Stimulated activated CD8-positive, alpha-beta memory T cell treated with anti-CD3 and anti-CD28 coated beads, Interleukin-7, amount 100 ng/mL, for 4 hours (primary cell): ENCODE data around the gene PPP1R37.

Experiments
- DNase-seq, 2 donors: peaks; one replicate each; pipeline ENCODE4 v3.0.0-alpha.2; 2020; ENCODE audit warnings: low read depth in 2 of 2

PPP1R37 gene

DNA sequence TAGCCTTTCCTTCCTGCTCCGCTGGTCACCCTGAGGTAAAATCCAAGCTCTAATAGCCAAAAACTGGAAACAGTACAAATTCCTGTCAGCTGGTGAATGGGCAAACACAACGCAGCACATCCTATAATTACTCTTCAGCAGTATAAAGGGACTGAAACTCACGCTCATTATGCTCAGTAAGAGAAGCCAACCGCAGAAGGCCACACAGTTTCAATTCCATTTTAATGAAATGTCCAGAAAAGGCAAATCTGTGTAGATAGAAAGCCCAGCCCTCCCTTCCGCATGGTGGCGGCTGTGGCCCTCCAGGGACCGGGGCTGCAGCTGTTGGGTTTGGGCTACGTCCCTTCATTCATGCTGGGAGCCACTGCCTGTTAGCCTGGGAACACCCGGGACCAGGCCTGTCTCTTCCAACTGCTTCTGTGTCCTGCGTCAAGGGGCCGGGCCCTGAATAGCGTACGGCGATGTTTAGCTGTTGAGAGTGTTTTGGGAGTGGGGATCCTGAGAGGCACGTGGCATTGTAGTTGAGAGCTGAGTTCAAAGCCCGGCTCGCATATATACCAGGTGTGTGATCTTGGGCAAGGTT lies 44.3 kb downstream of the PPP1R37 start:
- no peak for DNase-seq

- DNase-seq: no peak
Measured at GRCh38 chr19:45138303-45138751, 45.3 kb downstream of the PPP1R37 start.

DNA sequence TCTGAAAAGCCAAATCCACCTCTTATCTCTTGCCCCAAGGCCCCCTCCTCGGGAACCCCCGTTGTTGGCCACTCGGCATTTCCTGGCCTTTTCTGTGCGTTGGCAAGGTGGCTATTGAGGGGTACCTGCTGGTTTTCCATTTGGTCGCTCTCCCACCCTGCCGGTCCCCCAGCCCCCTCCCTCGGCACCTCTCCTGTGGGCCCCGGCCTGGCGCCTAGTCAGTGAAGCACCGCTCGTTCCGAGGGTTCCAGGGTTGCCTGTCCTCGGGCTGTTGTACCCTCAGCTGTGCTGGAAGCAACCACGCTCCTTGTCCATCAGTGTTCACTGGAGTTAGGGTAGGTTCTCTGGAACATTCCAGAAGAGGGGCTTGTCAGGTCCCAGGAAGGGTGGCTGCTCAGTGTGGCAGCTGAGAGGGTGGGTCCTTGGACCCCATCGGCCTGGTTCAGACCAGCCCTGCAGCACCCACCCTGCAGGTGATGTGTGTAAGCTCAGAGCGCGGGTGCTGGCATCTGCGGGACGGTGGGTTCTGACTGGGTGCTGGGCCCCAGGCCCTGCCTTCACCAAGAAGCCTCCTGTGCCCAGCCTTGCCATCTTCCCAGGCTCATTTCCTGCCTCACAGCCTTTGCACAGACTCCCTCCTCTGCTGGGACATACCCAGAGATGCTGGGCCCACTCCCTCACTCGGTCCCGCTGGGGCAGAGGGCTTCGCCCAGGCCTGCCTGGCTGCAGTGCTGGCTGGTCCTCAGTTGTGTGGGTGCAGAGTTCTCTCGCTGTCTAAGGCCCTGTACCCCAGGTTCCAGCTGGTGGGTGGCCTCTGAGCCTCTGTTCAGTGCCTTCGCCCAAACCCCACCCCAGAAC lies 46.5 kb downstream of the PPP1R37 start:
- no peak for DNase-seq

DNA sequence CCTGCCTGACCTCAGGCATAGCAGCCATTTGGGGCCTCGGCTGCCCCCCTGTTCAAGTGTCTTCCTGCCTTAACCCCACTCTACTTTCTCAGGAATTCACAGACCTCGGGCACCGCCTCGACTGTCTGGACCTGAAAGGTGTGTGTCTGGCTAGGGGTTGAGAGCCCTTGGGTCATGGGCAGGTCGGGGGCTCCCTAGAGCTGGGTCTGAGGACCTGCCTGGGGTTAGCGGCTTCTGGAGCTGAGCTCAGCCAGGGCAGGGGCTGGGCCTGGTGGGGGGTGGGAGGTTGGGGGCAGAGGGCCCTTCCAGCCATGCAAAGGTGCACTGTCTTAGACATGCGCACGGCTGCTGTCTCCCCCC lies 47.1 kb downstream of the PPP1R37 start:
- DNase-seq: no peak

- no peak for DNase-seq
Measured at GRCh38 chr19:45140533-45140932, 47.6 kb downstream of the PPP1R37 start.

GRCh38 chr19:45141203-45141900 lies 48.4 kb downstream of the PPP1R37 start:
- DNase-seq: no peak

DNA sequence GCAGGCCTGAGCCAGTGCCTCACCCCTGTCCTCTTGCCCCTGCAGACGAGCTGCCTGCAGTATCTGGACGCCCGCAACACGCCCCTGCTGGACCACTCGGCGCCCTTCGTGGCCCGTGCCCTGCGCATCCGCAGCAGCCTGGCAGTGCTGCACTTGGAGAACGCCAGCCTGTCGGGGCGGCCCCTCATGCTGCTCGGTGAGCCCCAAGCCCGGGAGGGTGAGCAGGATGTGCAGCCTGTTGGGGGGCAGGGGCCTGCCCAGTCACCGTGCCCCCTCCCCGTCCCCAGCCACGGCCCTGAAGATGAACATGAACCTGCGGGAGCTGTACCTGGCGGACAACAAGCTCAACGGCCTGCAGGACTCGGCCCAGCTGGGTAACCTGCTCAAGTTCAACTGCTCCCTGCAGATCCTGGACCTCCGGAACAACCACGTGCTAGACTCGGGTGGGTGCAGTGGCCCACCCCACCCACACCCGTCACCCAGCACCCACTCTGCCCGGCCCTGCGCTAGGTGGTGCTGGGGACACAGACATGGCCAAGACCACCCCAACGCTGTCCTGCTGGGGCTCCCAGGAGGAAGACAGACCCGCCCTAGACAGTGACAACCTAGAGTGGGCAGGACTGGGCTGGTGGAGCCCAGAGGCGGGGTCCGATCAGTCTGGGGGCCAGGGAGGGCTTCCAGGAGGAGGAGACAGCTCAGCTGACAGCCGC lies 49.2 kb downstream of the PPP1R37 start:
- no peak for DNase-seq

DNA sequence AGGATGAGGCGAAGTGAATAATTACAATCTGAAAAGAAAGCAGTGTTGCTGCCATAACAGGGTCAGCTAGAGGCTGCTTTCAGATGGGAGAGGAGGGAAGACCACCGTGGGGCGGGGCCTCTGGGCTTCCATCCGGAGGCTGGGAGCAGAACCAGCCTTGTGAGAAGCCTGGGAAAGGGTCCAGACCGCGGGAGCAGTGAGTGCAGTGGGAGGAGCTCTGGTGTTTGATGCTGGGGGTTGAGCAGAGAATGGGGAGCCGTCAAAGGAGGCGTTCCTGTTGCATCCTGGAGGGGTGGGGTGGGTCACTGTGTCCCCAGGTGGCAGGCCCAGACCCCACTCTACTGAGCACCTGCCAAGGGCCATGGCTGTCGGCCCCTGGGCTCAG lies 49.7 kb downstream of the PPP1R37 start:
- DNase-seq: no peak

DNA sequence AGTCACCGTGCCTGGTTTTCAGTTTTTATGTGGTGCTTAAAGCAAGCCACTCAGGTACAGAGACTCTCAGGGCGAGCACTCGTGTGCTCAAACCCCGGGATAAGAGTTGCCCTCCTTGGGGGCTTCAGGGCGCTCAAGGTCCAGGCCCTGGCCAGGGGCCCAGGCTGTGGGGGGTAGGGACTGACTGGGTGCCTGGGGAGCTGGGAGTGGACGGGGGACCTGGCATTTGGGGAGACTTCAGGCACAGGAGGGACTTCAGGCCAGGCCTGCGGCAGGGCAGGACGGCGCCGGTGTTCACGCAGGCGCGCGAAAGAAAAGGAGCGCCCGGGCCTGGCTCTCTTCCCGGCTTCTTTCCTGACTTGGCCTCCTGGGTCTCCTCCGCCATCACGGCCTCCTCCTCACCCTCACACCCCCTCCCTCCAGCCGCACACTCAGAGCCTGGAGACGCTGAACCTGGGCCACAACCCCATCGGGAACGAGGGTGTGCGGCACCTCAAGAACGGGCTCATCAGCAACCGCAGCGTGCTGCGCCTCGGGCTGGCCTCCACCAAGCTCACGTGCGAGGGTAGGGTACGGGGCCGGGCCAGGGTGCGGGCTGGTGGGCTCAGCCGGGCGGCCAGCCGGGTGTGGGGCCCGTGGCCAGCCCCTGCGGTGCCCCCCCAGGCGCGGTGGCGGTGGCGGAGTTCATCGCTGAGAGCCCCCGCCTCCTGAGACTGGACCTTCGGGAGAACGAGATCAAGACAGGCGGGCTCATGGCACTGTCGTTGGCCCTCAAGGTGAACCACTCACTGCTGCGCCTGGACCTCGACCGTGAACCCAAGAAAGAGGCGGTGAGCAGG lies 51.7 kb downstream of the PPP1R37 start:
- DNase-seq: no peak

GRCh38 chr19:45145270-45146189 lies 52.6 kb downstream of the PPP1R37 start:
- no peak for DNase-seq

- no peak for DNase-seq
Measured at GRCh38 chr19:45146251-45146650, 53.3 kb downstream of the PPP1R37 start.

DNA sequence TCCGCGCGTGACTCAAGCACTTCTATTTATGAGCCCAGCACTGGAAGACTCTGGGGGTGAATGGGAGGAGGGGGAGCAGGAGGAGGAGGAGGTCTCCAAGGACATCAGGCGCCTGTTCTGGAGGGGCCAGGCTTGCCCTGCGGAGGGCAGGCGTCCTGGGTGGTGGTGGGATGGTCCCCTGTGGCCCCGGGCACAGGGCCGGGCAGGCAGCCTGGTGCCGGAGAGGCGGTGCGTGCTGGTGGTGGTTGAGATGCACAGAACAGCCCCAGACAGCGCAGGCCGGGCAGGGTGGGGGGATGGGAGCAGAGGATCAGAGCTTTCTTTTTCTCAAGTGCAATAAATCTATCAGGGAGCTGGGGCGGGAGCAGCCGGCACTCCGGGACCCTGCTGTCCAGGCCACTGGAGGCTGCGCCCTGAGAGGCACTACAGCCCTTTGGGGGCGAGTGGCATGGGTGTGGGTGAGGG lies 53.8 kb downstream of the PPP1R37 start:
- no peak for DNase-seq

- DNase-seq: no peak
Measured at GRCh38 chr19:45147835-45148676, 55.1 kb downstream of the PPP1R37 start.

DNA sequence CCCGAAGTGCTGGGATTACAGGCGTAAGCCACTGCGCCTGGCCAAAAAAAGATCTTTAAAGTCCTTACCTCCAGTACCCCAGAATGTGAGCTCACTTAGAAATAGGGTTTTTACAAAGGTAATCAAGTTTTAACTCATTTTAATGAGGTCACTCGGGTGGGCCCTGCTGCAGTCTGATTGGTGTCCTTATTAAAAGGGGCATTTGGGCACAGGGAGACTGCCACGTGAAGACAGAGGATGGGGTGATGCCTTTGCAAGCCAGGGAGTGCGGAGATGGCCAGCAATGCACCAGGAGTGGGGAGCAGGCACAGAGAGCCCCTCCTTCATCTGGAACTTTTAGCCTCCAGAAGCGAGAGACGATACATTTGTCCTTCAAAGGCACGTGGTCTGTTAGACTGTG lies 56.1 kb downstream of the PPP1R37 start:
- DNase-seq: no peak

DNA sequence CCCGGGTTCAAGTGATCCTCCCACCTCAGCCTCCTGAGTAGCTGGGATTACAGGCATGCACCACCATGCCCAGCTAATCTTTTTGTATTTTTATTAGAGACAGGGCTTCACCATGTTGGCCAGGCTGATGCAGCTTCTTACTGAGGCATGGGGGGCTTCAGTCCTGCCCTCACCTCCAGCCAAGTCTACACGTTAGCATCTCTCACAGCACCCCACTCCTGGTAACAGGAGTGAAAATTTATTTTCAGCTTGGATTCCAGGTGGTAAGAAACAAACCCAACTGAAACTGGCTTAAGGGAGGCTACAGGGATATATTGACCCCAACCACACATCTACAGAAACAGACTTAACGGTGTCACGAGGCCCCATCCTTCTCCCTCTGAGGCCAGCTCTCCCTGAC lies 57.2 kb downstream of the PPP1R37 start:
- DNase-seq: no peak

GRCh38 chr19:45150751-45151281 lies 57.8 kb downstream of the PPP1R37 start:
- no peak for DNase-seq

GRCh38 chr19:45151320-45151719 lies 58.3 kb downstream of the PPP1R37 start:
- DNase-seq: no peak

GRCh38 chr19:45151821-45152503 lies 59.0 kb downstream of the PPP1R37 start:
- no peak for DNase-seq
